Measurements from ENCODE around the gene DIS3L2. TPM values are rescaled to one million over a fixed set of nuclear protein-coding genes. Genes with fewer than 3 reads are reported as not detected.
"Not testable (repeated sequence)": the region's sequence is repeated elsewhere in the genome, so short reads cannot be mapped to it uniquely, and the experiment has no call there.

Gene DIS3L2
- polyA plus RNA-seq, 3 donors from 2014 or later = 7.6 to 22.5 (median 8.1) TPM

- not testable (repeated sequence) for H3K9me3 Mint-ChIP-seq; DNase-seq; H3K27ac Mint-ChIP-seq; H3K4me3 Mint-ChIP-seq; H3K27me3 Mint-ChIP-seq (ENCODE audit: low read depth in 3 of 3); H3K36me3 Mint-ChIP-seq
- H3K4me1 Mint-ChIP-seq = peaks cover 16 to 19% of the 10 kb centered on the region in 2 donors
These were observed 404.9 kb downstream of the DIS3L2 start for GRCh38 chr2:232366461-232366860.

GRCh38 chr2:232367016-232367415 is 405.5 kb downstream of the DIS3L2 start:
- Mint-ChIP-seq H3K4me3 (no peak overlapping the region), H3K36me3 (no peaks in the 10 kb centered on the region), H3K27ac (no peak overlapping the region), H3K9me3 (peaks cover 0 to 1% (median 0%) of the 10 kb centered on the region in 6 donors), H3K27me3 (ENCODE audit: low read depth in 3 of 3) (peaks cover 0 to 5% (median 2%) of the 10 kb centered on the region in 3 donors), H3K4me1 (peaks cover 16 to 19% of the 10 kb centered on the region in 2 donors)
- DNase-seq = no peak

GRCh38 chr2:232367591-232368233 is 406.2 kb downstream of the DIS3L2 start:
- no peak for DNase-seq
- Mint-ChIP-seq H3K27ac (no peak overlapping the region), H3K9me3 (no peaks in the 10 kb centered on the region), H3K27me3 (ENCODE audit: low read depth in 3 of 3) (peaks cover 0 to 5% (median 2%) of the 10 kb centered on the region in 3 donors), H3K4me3 (no peak overlapping the region), H3K36me3 (no peaks in the 10 kb centered on the region), H3K4me1 (peaks cover 13 to 16% of the 10 kb centered on the region in 2 donors)

DNA sequence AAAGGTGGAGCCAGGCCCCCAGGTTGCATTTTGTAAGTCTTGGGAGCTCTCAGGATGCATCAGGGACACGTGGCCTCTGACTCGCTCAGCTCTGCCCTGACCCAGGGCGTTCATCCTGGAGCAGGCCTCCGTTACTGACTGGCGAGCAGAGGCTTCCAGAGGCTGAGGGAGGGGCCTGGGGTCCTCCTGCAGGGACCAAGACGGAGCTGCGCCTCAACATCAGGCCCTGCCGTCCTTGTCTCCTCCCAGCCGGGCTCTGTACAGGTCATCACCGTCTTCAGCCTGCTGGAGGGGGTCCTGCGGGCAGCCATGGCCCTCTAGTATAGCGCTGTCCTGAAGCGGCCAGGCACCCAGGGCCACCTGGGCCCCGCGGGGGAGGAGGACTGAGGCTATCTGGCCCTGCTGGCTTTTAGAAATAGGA is 406.8 kb downstream of the DIS3L2 start:
- no peak for DNase-seq
- peaks cover 0 to 5% (median 2%) of the 10 kb centered on the region in 3 donors for H3K27me3 Mint-ChIP-seq (ENCODE audit: low read depth in 3 of 3)
- no peaks in the 10 kb centered on the region for H3K36me3 Mint-ChIP-seq
- H3K4me1 Mint-ChIP-seq = peaks cover 10 to 13% of the 10 kb centered on the region in 2 donors
- no peak overlapping the region for H3K27ac Mint-ChIP-seq
- no peak overlapping the region for H3K4me3 Mint-ChIP-seq
- H3K9me3 Mint-ChIP-seq = no peaks in the 10 kb centered on the region

GRCh38 chr2:232369126-232369951 is 407.8 kb downstream of the DIS3L2 start:
- H3K4me3 Mint-ChIP-seq = no peak overlapping the region
- H3K4me1 Mint-ChIP-seq = peaks cover 1 to 5% of the 10 kb centered on the region in 2 donors
- no peaks in the 10 kb centered on the region for H3K9me3 Mint-ChIP-seq
- DNase-seq = no peak
- H3K27ac Mint-ChIP-seq = no peak overlapping the region
- no peaks in the 10 kb centered on the region for H3K36me3 Mint-ChIP-seq
- H3K27me3 Mint-ChIP-seq (ENCODE audit: low read depth in 3 of 3) = peaks cover 0 to 3% (median 2%) of the 10 kb centered on the region in 3 donors

DNA sequence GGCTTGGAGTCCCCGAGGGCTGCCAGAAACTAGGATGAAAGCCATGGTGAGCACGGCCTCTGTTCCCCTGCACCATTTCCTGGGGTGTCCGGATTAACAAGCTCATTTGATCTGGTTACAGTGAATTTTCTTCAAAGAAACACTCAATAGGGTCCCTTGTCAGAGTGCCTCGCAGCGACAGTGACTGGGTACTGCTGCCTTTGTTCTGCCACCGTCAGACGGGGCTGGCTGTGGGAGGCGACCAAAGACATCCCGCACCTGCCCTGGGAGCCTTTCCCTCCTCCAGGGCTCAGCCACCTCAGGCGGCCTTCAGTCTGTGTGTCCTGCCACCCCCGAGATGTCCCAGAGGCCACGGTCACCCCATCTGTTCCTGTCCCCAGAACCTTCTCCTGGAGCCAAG is 408.5 kb downstream of the DIS3L2 start:
- H3K27me3 Mint-ChIP-seq (ENCODE audit: low read depth in 3 of 3); H3K4me1 Mint-ChIP-seq; H3K4me3 Mint-ChIP-seq; H3K27ac Mint-ChIP-seq; H3K9me3 Mint-ChIP-seq; DNase-seq; H3K36me3 Mint-ChIP-seq: not testable (repeated sequence)

GRCh38 chr2:232372231-232373208 is 411.0 kb downstream of the DIS3L2 start:
- Mint-ChIP-seq H3K4me1 (no peaks in the 10 kb centered on the region), H3K9me3 (no peaks in the 10 kb centered on the region), H3K4me3 (no peak overlapping the region), H3K36me3 (no peaks in the 10 kb centered on the region), H3K27me3 (ENCODE audit: low read depth in 3 of 3) (peaks cover 0 to 4% (median 3%) of the 10 kb centered on the region in 3 donors), H3K27ac (no peak overlapping the region)
- DNase-seq = no peak

- no peak for DNase-seq
- Mint-ChIP-seq H3K4me1 (no peaks in the 10 kb centered on the region), H3K27ac (no peak overlapping the region), H3K4me3 (no peak overlapping the region), H3K36me3 (no peaks in the 10 kb centered on the region), H3K9me3 (no peaks in the 10 kb centered on the region), H3K27me3 (ENCODE audit: low read depth in 3 of 3) (peaks cover 0 to 4% (median 3%) of the 10 kb centered on the region in 3 donors)
These were observed 412.8 kb downstream of the DIS3L2 start for GRCh38 chr2:232374356-232374755.

DNA sequence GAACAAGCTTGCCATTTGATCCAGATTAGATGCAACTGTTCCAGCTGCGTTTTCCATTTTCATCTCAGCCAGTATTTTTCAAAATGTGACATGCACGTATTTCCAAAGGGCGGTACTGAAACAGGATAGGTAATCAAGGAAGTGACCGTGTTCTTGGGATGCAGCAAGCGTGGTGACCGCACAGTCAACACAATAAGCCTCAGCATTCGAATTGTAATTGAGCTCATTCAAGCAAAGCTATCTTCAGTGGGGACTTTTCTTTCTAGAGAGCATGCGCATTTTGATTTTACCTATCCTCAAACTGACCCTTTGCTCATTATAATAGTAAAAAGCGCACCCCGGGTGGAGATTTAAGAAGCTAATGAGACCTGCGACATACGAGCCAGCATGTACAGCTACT is 413.7 kb downstream of the DIS3L2 start:
- Mint-ChIP-seq H3K4me3 (no peak overlapping the region), H3K27me3 (ENCODE audit: low read depth in 3 of 3) (peaks cover 0 to 3% (median 2%) of the 10 kb centered on the region in 3 donors), H3K36me3 (no peaks in the 10 kb centered on the region), H3K27ac (no peak overlapping the region), H3K4me1 (no peaks in the 10 kb centered on the region), H3K9me3 (no peaks in the 10 kb centered on the region)
- no peak for DNase-seq

GRCh38 chr2:232376260-232376659 is 414.7 kb downstream of the DIS3L2 start:
- Mint-ChIP-seq H3K36me3 (no peaks in the 10 kb centered on the region), H3K4me3 (no peak overlapping the region), H3K27ac (no peak overlapping the region), H3K9me3 (no peaks in the 10 kb centered on the region), H3K4me1 (no peaks in the 10 kb centered on the region), H3K27me3 (ENCODE audit: low read depth in 3 of 3) (peaks cover 0 to 5% (median 2%) of the 10 kb centered on the region in 3 donors)
- DNase-seq = no peak

- H3K36me3 Mint-ChIP-seq = no peaks in the 10 kb centered on the region
- peaks cover 1 to 5% (median 2%) of the 10 kb centered on the region in 3 donors for H3K27me3 Mint-ChIP-seq (ENCODE audit: low read depth in 3 of 3)
- DNase-seq = no peak
- H3K9me3 Mint-ChIP-seq = no peaks in the 10 kb centered on the region
- no peaks in the 10 kb centered on the region for H3K4me1 Mint-ChIP-seq
- no peak overlapping the region for H3K27ac Mint-ChIP-seq
- H3K4me3 Mint-ChIP-seq = no peak overlapping the region
These were observed 415.2 kb downstream of the DIS3L2 start for GRCh38 chr2:232376713-232377112.

GRCh38 chr2:232377319-232377718 is 415.8 kb downstream of the DIS3L2 start:
- Mint-ChIP-seq H3K36me3 (no peaks in the 10 kb centered on the region), H3K4me3 (no peak overlapping the region), H3K27ac (no peak overlapping the region), H3K27me3 (ENCODE audit: low read depth in 3 of 3) (peaks cover 2 to 5% (median 2%) of the 10 kb centered on the region in 3 donors), H3K4me1 (no peaks in the 10 kb centered on the region), H3K9me3 (no peaks in the 10 kb centered on the region)
- no peak for DNase-seq

- no peak overlapping the region for H3K4me3 Mint-ChIP-seq
- H3K27ac Mint-ChIP-seq = no peak overlapping the region
- no peaks in the 10 kb centered on the region for H3K9me3 Mint-ChIP-seq
- DNase-seq = no peak
- H3K4me1 Mint-ChIP-seq = no peaks in the 10 kb centered on the region
- no peaks in the 10 kb centered on the region for H3K36me3 Mint-ChIP-seq
- peaks cover 2 to 5% (median 5%) of the 10 kb centered on the region in 3 donors for H3K27me3 Mint-ChIP-seq (ENCODE audit: low read depth in 3 of 3)
These were observed 416.6 kb downstream of the DIS3L2 start for GRCh38 chr2:232377841-232378734.
